Fibroblast of skin of right quadriceps (primary cell): ENCODE measurements around the gene TBC1D26.
"Not testable (repeated sequence)": the region's sequence is repeated elsewhere in the genome, so short reads cannot be mapped to it uniquely, and the experiment has no call there.

ENCODE experiments used
- DNase-seq: peaks from one replicate; pipeline ENCODE4 v3.0.0-alpha.2; 2013

TBC1D26 gene

DNA sequence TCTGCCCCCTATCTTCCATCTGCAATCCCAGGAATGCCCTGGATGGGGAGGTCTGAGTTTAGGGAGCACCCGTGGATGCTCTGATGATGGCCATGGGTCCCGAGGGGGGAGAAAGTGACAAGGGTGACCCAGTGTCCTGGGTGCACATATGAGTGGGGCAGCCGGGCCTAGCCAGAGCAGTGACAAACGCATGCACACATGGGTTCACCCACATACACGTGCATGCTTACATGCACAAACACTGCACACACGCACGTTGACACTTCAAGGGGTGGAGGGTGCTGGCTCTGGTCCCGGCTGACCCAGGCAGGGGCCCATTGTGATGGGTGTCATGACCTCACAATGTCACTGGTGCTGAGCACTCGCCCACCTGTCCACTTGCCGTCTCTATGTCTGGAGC, at the start of gene TBC1D26:
Gene TBC1D26, plus strand, starts transcription at position 384 of the 400 bp plus-strand sequence. CDS start 3,066 bp downstream, outside the sequence.
- DNase-seq: not testable (repeated sequence)

DNA sequence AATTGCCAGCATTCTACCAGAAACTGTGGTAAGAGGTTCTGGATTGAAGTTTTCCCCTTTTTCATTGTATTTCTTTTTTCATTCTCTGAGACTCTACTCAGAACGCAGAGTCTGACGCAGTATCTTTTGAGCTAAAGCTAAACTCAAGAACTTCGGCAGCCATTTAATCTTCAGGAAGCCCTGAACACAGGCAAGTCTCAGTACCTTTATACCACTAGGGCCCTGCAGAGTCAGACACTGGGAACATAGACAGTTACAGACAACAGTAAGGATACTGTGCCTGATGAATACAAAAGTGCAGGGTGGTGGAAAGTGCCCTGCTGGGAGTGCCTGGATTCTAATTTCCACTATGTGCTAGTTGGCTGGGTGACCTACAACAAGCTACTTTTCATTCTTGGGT, 48.9 kb upstream of the TBC1D26 start:
- DNase-seq: not testable (repeated sequence)

DNA sequence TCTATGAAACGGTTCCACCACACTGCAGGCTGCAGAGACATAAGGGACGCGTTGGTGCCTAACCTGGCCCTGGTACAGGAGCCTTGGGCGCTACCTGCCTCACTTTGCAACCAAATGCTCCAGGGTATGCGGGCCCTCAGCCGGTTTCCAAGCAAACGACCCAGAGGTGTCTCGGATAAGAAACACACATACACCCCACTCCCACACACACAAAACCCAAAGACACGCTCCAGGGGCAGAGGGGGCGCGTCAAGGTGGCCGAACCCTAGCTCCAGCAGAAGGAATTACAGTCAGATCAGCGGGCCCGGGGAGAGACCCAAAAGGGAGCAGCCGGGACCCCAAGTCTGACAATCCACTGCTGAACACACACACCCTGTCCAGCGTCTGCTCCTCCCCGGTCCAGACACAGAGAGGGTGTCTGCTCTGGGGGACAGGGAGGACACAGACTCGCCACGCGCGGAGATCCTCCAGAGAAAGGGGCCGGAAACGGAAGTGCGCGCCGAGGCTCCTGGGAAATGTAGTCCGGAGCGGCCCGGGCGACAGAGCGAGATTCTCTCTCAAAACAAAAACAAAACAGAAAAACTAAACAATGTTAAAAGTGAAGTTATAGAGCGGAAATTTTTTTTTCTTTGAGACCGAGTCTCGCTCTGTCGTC, 48.1 kb upstream of the TBC1D26 start, which contains the start of gene TRIM16:
Gene TRIM16, minus strand, starts transcription at position 488 of the 655 bp plus-strand sequence. CDS start 32,702 bp downstream, outside the sequence.
- DNase-seq: peak; percentile 48

DNA sequence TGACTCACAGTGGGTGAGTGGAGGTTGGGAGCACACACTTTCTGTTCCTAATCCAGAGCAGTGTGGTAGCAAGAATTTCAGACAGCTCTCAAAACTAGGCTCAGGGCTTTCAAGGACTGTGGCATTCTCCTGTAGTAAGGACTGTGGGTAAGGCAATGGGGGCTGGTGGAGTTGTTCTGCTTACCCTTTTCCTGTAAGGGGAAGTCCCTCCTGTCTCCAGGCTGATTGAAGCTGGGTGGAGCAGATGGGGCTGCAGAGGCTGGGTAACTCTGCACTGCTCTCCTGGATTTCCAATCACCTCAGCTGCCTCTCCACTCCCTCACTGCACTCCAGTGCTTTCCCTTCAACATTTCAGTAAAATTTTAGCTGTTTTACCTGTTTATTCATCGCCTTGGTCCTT, 44.6 kb upstream of the TBC1D26 start:
- not testable (repeated sequence) for DNase-seq

DNA sequence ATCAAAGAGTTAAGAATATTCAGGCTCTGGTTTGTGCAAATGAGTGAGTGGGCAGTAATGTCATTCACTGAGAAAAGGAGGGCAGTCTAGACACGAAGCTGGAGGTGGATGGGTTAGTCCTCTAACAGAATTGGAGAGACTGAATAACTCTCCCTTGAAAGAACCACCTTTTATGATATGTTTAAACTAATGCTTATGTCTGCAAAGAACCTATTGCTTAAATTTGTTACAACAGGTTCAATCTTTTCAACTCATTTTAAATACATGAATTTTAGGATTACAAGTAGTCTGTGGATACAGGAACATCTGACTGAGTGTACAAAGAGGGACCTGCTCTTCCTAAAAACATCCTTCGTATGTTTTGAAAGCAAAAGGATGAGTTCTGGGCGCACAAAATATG, 33.1 kb upstream of the TBC1D26 start:
- DNase-seq: not testable (repeated sequence)

DNA sequence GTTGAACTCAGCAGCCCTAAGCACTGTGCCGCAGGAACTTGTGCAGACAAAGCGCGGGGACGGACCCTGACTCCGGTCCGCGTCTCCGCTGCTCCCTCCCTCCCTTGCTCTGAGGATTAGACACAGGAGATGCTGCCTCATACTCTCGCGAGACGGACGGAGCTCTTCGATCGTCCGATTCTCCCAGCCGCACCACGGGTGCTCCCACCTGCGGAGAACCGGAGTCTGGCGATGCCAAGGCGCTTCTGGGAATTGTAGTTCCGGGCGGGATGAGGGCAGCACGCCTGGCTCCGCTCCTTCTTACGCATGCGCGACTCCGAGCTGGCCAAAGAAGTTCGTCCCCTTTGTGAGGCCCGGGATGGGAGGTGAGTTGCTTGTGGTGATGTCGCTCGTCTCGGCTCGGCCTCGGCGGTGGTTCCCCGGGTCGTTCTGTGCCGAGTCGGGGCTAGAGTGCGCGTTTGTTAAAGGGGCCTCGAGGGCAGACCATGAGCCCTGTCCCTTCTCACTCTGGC, 32.6 kb upstream of the TBC1D26 start, which contains the start of gene ZNF286A:
Gene ZNF286A, plus strand, starts transcription at position 340 of the 512 bp plus-strand sequence. CDS start 578 bp downstream, outside the sequence.
- peak; percentile 99 for DNase-seq

DNA sequence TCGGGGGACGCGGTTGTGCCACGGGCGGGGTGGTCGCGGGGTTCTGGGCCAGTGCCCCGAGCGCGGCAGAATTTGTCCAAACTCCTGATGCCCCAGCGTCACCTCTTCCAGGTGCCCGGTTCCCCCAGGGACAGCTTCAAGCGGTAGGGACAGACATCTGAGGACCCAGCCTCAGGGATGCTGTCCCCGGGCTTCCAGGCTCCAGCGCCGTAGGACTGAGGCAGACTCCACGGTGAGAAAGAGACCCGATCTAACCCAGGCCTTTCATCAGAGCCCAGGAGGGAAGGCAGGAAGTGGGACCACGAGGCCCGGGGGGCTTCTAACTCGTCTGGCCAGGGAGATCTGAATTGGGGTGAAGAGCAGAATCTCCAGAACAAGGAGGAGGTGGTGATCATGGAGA, 32.1 kb upstream of the TBC1D26 start:
- DNase-seq: not testable (repeated sequence)

DNA sequence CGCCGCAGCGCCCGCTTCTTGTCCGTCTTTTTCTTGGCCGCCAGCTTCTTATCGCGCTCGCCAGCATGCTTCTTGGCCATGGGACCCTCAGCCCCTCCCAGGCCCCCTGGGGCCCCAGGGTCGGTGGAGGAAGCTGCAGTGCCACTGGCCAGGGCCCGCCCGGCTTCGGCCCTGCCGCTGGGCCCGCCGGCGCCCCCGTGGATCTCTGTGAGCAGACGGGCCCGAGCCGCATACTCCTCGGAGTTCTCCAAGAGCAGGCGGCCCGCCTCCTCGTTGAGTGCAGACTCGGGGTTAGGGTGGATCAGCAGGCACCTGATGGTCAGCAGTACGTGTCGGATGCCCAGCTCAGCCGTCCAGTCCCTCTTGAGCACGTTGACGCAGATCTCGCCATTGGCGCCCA, 27.8 kb upstream of the TBC1D26 start:
- DNase-seq: not testable (repeated sequence)

DNA sequence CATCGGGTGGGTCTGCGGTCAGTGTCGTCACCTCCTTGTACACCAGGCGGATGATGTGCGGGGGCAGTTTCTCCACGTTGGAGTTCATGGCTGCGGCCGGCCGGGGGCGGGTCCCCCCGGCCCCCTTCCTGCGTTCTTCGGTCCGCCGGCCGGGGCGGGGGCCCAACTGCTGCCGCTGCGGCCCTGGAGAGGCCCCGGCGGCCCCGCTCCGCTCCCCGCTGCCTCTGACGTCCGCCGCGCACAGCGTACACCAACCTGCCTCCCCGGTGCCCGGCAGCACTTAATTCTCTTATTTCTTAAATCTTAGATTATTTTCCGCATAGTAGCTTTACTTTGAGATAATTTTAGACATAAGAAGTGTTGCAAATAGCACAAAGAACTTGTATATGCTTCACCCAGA, 27.3 kb upstream of the TBC1D26 start:
- DNase-seq: not testable (repeated sequence)

DNA sequence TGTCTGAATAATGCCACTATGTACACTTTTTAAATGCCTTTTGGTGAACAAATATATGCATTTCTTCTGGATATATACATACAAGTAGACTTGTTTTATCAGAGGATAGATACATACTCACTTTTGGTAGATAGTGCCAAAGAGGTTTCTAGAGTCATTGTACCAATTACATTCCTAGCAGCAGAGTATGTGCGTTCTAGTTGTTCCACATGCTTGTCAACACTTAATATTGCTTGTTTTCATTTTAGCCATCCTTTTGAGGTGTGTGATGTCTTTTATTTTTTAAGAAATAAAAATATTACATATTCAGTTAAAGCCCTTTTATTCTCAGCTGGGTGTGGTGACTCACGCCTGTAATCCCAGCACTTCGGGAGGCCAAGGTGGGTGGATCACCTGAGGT, 23.2 kb upstream of the TBC1D26 start:
- DNase-seq: not testable (repeated sequence)

DNA sequence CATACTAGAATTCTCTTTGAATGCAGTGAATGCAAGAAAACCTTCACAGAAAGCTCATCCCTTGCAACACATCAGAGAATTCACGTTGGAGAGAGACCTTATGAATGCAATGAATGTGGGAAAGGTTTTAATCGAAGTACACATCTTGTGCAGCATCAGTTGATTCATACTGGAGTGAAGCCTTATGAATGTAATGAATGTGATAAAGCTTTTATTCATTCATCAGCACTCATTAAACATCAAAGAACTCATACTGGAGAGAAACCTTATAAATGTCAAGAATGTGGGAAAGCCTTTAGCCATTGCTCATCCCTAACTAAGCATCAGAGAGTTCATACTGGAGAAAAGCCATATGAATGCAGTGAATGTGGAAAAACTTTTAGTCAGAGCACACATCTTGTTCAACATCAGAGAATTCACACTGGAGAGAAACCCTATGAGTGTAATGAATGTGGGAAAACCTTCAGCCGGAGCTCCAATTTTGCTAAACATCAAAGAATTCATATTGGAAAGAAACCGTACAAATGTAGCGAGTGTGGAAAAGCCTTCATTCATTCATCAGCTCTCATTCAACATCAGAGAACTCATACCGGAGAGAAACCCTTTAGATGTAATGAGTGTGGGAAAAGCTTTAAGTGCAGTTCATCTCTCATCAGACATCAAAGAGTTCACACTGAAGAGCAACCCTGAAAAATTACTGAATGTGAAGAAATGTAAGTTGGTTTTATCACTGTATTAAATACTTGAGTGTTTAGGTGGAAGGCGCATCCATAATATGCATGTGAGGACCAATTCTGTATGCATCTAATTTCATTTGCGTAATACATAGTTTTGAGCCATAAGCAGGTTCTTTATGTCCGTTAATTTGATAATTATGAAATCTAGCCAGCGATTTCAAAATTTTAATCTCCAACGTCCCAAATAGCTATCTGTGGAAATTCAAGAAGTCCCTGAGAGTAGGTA, 15.2 kb upstream of the TBC1D26 start:
- not testable (repeated sequence) for DNase-seq

DNA sequence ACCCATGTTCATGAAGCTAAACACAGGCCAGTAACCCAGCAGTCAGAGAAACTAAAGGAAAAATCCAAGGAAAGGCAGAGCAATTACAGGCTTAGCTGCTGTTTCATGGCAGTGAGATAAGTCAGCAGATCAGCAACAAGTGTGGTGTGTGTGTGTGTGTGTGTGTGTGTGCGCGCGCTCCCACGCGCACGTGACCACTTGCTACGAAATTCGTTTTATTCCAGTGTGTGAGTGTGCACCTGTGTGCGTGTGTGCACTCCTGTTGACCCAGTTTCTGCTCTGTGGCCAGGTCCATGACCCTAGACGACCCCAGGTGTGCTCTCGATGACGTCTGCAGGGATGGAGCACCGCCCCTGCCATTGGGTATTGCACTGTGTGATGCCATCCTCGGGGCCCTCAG, 1.5 kb upstream of the TBC1D26 start:
- DNase-seq: not testable (repeated sequence)

DNA sequence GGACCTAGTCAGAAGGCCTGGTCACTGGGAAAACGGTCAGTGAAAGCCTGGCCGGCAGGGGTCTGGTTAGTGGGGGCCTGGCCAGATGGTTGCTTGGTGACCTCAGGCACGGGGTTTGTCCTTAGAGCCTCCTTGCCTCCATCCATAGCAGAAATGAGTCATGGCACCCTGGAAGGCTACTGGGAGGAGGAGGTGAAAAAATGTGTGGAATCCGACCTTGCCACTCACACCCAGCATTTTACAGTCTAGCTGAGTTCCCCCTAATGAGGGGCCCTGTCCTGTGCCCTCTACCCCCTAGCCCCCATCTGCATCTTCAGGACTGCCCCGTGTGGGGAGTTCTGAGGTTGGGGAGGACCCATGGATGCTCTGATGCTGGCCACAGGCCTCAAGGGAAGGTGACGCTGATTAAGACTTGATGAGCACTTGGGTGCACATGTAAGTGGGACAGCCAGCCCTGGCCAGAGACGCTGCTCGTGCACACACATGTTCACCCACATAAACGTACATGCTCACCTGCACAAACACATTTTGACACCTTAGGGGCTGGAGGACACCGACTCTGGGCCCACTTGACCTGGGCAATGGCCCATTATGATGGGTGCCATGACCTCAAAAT, 1.2 kb downstream of the TBC1D26 start:
- not testable (repeated sequence) for DNase-seq

DNA sequence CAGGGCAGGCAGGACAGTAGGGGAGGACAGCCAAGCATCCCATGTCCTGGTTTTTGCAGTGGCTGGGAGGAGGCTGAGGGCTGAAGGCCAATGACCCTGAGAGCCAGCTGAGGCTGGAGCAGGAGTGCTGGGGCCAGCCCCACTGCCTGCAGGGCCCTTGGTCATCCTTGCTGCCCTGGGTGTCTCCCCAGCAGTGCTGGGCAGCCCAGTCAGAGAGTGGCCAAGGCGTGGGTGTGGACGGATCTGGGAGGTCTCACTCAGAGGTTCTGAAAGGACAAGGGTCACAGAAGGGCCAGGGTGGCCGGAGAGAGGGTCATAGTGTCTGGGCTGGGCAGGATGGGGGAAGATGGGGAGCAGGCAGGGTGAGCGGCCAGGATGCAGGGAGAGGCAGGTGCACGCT, 4.5 kb downstream of the TBC1D26 start:
- DNase-seq: not testable (repeated sequence)

DNA sequence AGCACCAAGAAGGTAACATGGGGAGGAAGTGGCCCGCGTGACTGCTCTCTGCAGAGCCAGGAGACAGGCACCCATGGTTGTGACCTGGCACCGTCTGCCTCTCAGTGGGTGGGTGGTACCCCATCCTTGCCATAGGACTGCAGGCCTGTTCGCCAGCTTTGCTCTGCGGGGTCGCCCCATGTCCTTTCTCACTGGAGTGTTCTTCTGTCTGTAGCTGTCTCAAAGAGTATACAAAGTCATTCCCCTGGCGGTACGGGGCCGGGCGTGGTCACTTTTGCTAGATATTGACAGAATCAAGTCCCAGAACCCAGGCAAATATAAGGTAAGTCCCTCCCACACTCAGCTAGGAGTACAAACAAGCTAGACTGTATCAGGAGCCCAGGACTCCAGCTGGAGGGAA, 6.0 kb downstream of the TBC1D26 start:
- DNase-seq: no peak

DNA sequence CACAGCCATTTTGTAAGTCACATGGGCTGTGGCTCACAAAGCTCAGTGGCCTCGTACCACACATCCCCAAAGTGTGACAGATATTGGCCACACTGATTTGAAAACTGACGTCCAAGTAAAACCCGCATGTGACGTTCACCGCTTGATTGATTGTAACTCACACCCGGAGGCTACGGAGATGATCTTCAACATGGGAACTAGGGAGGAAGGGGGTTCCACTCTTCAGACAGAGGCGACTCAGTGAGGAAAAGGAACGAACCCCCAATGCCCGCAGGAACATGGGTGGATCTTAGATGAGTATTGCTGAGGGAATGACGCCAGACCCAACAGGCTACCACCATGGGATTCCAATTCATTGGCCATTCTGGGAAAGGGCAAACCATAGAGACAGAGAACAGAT, 7.2 kb downstream of the TBC1D26 start:
- not testable (repeated sequence) for DNase-seq

DNA sequence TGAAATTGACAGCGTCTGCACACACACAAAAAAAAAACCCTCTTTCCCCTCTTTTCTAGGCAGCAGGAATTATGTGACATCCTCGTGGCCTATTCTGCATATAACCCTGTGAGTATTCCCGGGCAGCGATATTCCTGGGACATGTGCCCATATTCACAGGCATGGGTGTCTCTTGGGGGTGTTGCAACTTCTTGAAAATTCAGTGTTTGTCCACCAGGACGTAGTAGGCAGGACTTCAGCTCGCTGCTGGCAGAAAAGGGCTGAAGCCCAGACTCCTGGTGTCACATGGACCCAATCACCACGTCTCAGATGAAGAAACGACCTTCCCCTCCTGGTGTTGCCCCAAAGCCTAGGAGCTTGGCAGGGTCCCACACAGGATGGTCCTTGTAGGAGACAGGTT, 8.0 kb downstream of the TBC1D26 start:
- not testable (repeated sequence) for DNase-seq

DNA sequence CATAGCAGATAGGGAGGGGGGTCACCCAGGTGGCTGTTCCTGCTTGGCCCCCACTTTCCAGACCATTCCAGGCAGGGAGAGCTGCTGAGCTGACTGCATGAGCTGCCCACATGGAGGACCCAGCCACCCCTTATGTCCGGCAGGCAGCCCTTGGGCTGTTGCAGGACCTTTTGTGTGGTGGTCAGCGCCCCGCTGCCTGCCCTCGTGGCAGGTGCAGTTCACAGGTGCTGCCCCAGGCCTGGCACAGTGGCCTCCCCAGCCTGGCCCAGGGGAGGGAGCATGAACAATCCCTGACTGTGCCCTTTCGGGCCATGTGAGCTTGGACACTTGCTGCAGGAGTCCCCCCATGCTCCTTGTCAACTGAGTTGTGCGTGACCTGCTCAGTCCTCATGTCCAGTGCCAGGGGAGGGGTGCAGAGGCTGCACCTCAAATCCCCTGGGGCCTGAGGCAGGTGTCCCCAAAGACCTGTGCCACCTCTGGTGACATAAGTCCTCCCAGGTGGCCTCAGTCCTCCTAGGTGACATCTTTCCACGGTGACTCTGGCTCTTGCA, 8.6 kb downstream of the TBC1D26 start:
- no peak for DNase-seq

DNA sequence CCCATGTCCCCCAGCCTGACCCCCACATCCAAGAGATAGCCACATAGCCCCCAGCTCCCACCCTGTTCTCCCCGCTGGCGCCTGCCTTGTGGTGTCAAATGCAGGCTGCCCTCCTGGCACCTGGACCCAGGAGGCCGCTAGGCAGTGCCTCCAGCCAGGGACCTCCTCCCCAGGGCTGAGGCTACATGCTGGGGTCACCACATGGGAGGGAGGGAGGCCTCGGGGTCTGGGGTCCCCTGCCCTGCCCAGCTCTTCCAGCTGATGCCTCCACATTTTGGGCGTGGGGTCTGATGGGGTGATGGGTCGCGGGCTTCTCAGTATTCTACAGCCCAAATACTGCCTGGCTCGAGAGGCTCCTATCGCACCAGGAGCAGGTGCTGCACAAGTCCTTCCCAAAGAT, 9.5 kb downstream of the TBC1D26 start:
- DNase-seq: no peak

DNA sequence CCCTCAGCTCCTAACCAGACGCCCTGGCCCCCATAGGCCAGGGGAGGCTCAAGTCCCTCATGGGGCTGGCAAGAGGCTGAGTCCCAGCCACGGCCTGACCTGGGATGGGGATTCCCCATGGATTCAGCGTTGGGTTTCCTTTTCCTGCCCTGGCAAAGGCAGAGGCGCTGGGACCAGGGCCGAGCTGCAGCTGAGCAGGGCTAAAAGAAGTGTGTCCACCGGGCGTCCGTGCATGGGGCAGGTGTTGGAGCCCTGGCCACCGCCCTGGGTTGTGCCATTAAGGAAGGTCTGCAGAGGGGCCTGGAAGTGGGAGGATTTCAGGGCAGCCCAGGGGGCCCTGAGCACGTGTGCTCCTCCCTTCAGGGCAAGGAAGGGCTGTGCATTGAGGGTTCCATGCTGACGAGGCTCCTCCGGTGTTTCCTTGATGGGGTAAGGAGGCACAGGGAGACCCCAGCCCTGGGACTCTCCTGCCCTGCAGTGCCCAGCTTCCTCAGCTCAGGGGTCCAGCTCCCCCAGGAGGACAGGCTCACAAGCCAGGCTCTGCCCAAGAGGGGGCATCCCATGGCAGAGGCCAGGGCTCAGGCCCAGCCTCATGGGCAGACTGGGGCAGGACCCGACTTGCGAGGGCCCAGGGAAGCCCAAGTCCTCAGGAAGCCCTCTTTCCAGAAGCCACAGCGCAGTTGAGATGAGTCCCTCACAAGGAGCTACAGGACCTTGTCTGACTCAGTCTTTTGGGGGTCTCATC, 10.1 kb downstream of the TBC1D26 start:
- no peak for DNase-seq

DNA sequence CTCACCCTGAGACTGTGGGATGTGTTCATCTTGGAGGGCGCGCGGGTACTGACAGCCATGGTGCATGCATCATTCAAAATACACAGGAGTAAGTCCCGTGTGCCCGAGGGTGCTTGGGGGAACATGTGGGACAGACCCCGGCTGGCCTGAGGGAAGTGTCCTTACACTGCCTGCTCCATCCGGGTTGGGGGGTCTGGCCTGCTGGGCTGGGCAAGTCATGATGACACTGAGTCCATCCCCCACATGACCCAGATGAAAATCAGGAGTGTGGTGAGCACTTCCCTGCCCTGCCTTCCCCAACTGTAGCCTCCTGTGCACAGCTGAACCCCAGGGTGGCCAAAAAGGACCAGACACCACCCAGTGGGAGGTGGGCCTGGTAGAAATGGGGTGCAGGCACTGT, 10.8 kb downstream of the TBC1D26 start:
- DNase-seq: no peak
